ENCODE data around the gene CDCA3. TPM values are rescaled to one million over a fixed set of nuclear protein-coding genes. Genes with fewer than 3 reads are reported as not detected.

The CDCA3 gene
- total and polyA plus RNA-seq, 4 donors = 1.3 to 4.1 (median 2.8) TPM

GRCh38 chr12:6869049-6870021 is 18.2 kb upstream of the CDCA3 start:
- peak; percentile 77 for TF ChIP-seq CTCF (IDR thresholded peaks at IDR 0.05; ENCODE audit: control extremely low read depth, extremely low read depth)
- DNase-seq = peak; percentile 83 to 86 (median 85)
- Histone ChIP-seq H3K36me3 (ENCODE audit: control insufficient read depth in 4 of 4, insufficient read depth in 4 of 4, low read length in 4 of 4) (peaks cover 3 to 31% (median 25%) of the 10 kb centered on the region in 4 donors), H3K9ac (ENCODE audit: insufficient read depth in 1 of 2, low read length in 2 of 2) (peak overlapping the region in 1 of 2 donors; percentile 9), H3K27me3 (ENCODE audit: control insufficient read depth in 3 of 3, insufficient read depth in 3 of 3, low read length in 2 of 3) (no peaks in the 10 kb centered on the region), H3K4me3 (no peak overlapping the region), H3K9me3 (ENCODE audit: control insufficient read depth in 4 of 4, insufficient read depth in 3 of 4, low read length in 3 of 4) (no peaks in the 10 kb centered on the region), H3K4me1 (ENCODE audit: control insufficient read depth in 5 of 5, insufficient read depth in 5 of 5, low read length in 5 of 5) (peaks cover 0 to 37% (median 12%) of the 10 kb centered on the region in 5 donors), H3K27ac (ENCODE audit: low read depth in 1 of 2, low read length in 1 of 2) (peak overlapping the region in 1 of 2 donors; percentile 99)
- WGBS, 2 donors = 35 to 44% methylated on average over 12 of the region's 12 CpGs
- no peak for ATAC-seq (ENCODE audit: insufficient read depth, low FRiP score)

DNA sequence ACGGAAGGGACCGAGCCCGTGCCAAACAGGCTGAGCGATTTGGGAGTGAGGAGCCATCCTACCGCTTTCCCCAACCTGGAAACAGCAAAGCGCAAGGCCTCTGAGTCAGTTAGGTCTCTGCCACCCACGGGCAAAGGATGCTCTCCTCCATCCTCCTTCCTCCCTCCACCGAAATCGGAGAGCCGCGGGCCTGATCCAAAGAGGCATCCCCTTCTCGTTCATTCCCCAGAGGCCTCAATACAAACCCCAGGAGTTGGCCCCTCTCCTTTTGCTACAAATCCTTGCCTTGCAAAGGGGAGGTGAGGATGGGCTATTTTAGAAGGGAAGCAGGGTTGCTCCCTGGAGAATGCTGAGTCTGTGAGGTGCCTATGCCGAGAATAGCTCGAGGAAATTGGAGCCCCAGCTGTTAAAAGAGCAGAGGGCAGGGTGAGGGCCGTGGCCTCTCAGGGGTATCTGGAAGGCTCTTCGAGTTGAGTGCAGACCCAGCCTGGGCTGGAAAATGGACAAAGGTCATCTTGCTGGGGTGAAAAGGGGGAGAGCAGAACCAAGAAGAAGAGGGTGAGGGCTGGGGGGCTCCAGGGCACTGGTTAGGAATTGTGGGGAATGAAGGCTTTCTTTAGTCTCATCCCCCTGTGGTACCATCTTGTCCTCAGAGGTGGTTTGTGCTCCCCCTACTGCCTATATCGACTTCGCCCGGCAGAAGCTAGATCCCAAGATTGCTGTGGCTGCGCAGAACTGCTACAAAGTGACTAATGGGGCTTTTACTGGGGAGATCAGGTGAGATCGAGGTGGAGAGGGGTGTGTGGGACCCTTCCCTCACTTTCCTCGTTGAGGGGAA is 17.3 kb upstream of the CDCA3 start:
- peaks cover 3 to 31% (median 27%) of the 10 kb centered on the region in 4 donors for H3K36me3 ChIP-seq (ENCODE audit: control insufficient read depth in 4 of 4, insufficient read depth in 4 of 4, low read length in 4 of 4)
- no peaks in the 10 kb centered on the region for H3K27me3 ChIP-seq (ENCODE audit: control insufficient read depth in 3 of 3, insufficient read depth in 3 of 3, low read length in 2 of 3)
- H3K9ac ChIP-seq (ENCODE audit: insufficient read depth in 1 of 2, low read length in 2 of 2) = peak overlapping the region; percentile 76 to 88
- no peak for TF ChIP-seq CTCF (IDR thresholded peaks at IDR 0.05; ENCODE audit: control extremely low read depth, extremely low read depth)
- no peaks in the 10 kb centered on the region for H3K9me3 ChIP-seq (ENCODE audit: control insufficient read depth in 4 of 4, insufficient read depth in 3 of 4, low read length in 3 of 4)
- peak overlapping the region; percentile 96 to 99 for H3K27ac ChIP-seq (ENCODE audit: low read depth in 1 of 2, low read length in 1 of 2)
- DNase-seq (peak in 2 of 3 donors; percentile 23 to 43), ATAC-seq (ENCODE audit: insufficient read depth, low FRiP score) (no peak)
- peaks cover 0 to 37% (median 12%) of the 10 kb centered on the region in 5 donors for H3K4me1 ChIP-seq (ENCODE audit: control insufficient read depth in 5 of 5, insufficient read depth in 5 of 5, low read length in 5 of 5)
- WGBS, 2 donors = 12 to 15% methylated on average over 22 of the region's 22 CpGs
- H3K4me3 ChIP-seq = peak overlapping the region; percentile 92

- Histone ChIP-seq H3K9me3 (ENCODE audit: control insufficient read depth in 4 of 4, insufficient read depth in 3 of 4, low read length in 3 of 4) (no peaks in the 10 kb centered on the region), H3K36me3 (ENCODE audit: control insufficient read depth in 4 of 4, insufficient read depth in 4 of 4, low read length in 4 of 4) (peaks cover 3 to 31% (median 30%) of the 10 kb centered on the region in 4 donors), H3K4me1 (ENCODE audit: control insufficient read depth in 5 of 5, insufficient read depth in 5 of 5, low read length in 5 of 5) (peaks cover 0 to 35% (median 12%) of the 10 kb centered on the region in 5 donors), H3K27me3 (ENCODE audit: control insufficient read depth in 3 of 3, insufficient read depth in 3 of 3, low read length in 2 of 3) (no peaks in the 10 kb centered on the region), H3K4me3 (peak within 1 kb of the TSS; percentile 92), H3K9ac (ENCODE audit: insufficient read depth in 1 of 2, low read length in 2 of 2) (peak within 1 kb of the TSS; percentile 76 to 88), H3K27ac (ENCODE audit: low read depth in 1 of 2, low read length in 1 of 2) (peak within 1 kb of the TSS; percentile 96 to 99)
- DNase-seq (peak; percentile 87 to 92 (median 90)), ATAC-seq (ENCODE audit: insufficient read depth, low FRiP score) (peak; percentile 86)
- no peak for TF ChIP-seq CTCF (IDR thresholded peaks at IDR 0.05; ENCODE audit: control extremely low read depth, extremely low read depth)
- WGBS, 2 donors = 0 to 1% methylated on average over 68 to 86 of the region's 86 CpGs
Measured at GRCh38 chr12:6867413-6868210, 16.5 kb upstream of the CDCA3 start, which contains the start of gene TPI1. Gene TPI1, plus strand, starts transcription at chr12:6867531. Its CDS starts 36 bp downstream, at chr12:6867567.
